ENCODE data around the gene MASP1. TPM values are rescaled to one million over a fixed set of nuclear protein-coding genes. Genes with fewer than 3 reads are reported as not detected.

Gene MASP1
- total RNA-seq, 4 donors from 2014 or later: 2.3 to 26.1 (median 5.2) TPM; not detected in 1

DNA sequence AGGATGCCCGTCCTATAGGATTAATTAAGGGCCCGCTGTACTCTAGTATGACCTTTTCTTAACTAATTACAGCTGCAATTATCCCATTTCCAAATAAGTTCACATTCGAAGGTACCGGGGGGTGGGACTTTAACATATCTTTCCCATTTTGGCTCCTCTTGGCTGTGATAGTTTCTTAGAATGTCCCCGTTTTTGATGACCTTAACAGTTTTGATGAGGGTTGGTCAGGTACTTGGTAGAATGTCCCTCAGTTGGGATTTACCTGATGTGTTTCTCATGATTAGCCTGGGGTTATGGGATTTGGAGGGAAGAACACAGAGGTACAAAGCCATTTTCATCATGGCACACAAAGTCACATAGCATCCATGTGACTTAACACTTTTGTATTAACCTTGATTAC lies 76.1 kb downstream of the MASP1 start:
- WGBS, 2 donors (ENCODE audit: low coverage in 1 of 2): 87 to 100% methylated on average over 5 of the region's 5 CpGs
- no peak for TF ChIP-seq POLR2A (IDR thresholded peaks at IDR 0.05)
- TF ChIP-seq, protein P1, sequence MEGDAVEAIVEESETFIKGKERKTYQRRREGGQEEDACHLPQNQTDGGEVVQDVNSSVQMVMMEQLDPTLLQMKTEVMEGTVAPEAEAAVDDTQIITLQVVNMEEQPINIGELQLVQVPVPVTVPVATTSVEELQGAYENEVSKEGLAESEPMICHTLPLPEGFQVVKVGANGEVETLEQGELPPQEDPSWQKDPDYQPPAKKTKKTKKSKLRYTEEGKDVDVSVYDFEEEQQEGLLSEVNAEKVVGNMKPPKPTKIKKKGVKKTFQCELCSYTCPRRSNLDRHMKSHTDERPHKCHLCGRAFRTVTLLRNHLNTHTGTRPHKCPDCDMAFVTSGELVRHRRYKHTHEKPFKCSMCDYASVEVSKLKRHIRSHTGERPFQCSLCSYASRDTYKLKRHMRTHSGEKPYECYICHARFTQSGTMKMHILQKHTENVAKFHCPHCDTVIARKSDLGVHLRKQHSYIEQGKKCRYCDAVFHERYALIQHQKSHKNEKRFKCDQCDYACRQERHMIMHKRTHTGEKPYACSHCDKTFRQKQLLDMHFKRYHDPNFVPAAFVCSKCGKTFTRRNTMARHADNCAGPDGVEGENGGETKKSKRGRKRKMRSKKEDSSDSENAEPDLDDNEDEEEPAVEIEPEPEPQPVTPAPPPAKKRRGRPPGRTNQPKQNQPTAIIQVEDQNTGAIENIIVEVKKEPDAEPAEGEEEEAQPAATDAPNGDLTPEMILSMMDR (IDR thresholded peaks at IDR 0.05): no peak
- no peak for TF ChIP-seq POLR2AphosphoS5 (IDR thresholded peaks at IDR 0.05)
- no peak for TF ChIP-seq EP300 (IDR thresholded peaks at IDR 0.05)
- Histone ChIP-seq H3K36me3 (no peaks in the 10 kb centered on the region), H3K27ac (no peak overlapping the region), H3K27me3 (no peaks in the 10 kb centered on the region), H3K4me1 (peaks cover 3 to 18% (median 3%) of the 10 kb centered on the region in 3 donors), H3K4me3 (no peak overlapping the region), H3K9me3 (no peaks in the 10 kb centered on the region)
- ATAC-seq: no peak

DNA sequence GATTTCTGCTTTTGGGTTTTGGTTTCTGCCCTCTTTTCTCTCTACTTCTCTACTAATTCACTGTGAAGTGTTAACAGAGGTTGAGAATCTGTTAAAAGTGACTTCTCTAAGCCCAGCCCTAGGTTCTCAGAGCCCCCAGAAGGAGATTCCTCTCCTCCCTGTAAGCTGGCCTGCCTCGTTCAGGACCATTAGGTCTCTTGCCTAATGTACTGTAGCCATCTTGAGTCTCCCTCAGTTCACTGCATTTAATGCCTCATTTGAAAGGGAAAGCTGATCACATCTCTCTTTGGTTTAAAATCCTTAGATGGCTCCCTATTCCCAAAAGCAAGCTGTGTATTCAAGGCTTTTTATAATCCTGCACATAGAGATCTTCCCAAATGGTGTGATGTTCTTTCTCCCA lies 77.9 kb downstream of the MASP1 start:
- no peaks in the 10 kb centered on the region for H3K36me3 ChIP-seq
- no peaks in the 10 kb centered on the region for H3K27me3 ChIP-seq
- H3K4me1 ChIP-seq: peaks cover 7 to 33% (median 15%) of the 10 kb centered on the region in 3 donors
- ATAC-seq: no peak
- no peaks in the 10 kb centered on the region for H3K9me3 ChIP-seq
- WGBS, 2 donors (ENCODE audit: low coverage in 1 of 2): 65% methylated on average over 1 of the region's 1 CpG; no CpG with 5 or more reads in 1 of the 2 donors
- no peak overlapping the region for H3K4me3 ChIP-seq
- H3K27ac ChIP-seq: no peak overlapping the region
- TF ChIP-seq, protein P1 (IDR thresholded peaks at IDR 0.05): no peak
- TF ChIP-seq POLR2AphosphoS5 (IDR thresholded peaks at IDR 0.05): no peak
- no peak for TF ChIP-seq POLR2A (IDR thresholded peaks at IDR 0.05)
- TF ChIP-seq EP300 (IDR thresholded peaks at IDR 0.05): no peak

DNA sequence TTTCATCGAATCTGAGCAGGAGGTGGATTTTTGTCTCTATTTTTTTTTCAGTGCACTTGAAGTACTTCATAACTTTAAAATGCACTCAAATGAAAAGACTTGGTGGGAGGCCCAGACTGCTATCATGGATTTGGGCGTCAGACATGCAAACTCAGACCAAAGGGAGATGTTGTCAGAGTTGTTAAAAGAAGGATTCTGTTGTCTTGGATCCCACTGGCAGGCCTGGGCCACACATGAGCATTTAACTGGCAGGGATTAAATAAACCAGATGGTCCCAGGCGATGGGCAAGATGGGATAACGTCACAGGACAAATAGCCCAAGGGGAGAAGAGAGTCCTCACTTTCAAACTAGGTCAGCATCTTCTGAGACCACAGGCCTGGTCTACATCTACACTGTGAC lies 78.8 kb downstream of the MASP1 start:
- WGBS, 2 donors (ENCODE audit: low coverage in 1 of 2): 22% methylated on average over 1 of the region's 4 CpGs; no CpG with 5 or more reads in 1 of the 2 donors
- no peak for ATAC-seq
- Histone ChIP-seq H3K27ac (peak overlapping the region in 2 of 4 donors; percentile 6 to 33), H3K9me3 (no peaks in the 10 kb centered on the region), H3K4me1 (peaks cover 7 to 42% (median 21%) of the 10 kb centered on the region in 3 donors), H3K4me3 (no peak overlapping the region), H3K36me3 (no peaks in the 10 kb centered on the region), H3K27me3 (no peaks in the 10 kb centered on the region)
- no peak for TF ChIP-seq EP300 (IDR thresholded peaks at IDR 0.05)

DNA sequence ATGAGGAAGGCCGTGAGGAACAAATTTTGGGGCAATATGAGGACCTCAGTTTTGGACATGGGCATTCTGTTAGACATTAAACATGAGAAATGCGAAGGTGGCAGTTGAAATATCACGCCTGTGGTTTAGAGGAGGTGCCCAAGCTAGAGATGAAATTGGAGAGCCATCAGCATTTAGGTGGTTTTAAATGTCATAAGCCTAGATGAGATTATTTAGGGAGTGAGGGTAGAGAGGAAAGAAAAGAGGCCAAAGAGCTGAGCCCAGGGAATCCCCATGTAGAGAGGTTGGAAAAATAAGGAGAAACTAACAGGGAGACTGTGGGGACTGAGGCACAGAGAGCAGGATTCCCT lies 79.4 kb downstream of the MASP1 start:
- Histone ChIP-seq H3K27me3 (no peaks in the 10 kb centered on the region), H3K27ac (peak overlapping the region in 2 of 4 donors; percentile 6 to 33), H3K36me3 (no peaks in the 10 kb centered on the region), H3K4me3 (no peak overlapping the region), H3K4me1 (peaks cover 9 to 48% (median 27%) of the 10 kb centered on the region in 3 donors), H3K9me3 (no peaks in the 10 kb centered on the region)
- TF ChIP-seq, protein P1 (IDR thresholded peaks at IDR 0.05): no peak
- TF ChIP-seq POLR2A (IDR thresholded peaks at IDR 0.05): no peak
- TF ChIP-seq EP300 (IDR thresholded peaks at IDR 0.05): no peak
- no peak for TF ChIP-seq POLR2AphosphoS5 (IDR thresholded peaks at IDR 0.05)
- no peak for ATAC-seq
- WGBS, 2 donors (ENCODE audit: low coverage in 1 of 2): 86 to 94% methylated on average over 2 to 3 of the region's 3 CpGs

DNA sequence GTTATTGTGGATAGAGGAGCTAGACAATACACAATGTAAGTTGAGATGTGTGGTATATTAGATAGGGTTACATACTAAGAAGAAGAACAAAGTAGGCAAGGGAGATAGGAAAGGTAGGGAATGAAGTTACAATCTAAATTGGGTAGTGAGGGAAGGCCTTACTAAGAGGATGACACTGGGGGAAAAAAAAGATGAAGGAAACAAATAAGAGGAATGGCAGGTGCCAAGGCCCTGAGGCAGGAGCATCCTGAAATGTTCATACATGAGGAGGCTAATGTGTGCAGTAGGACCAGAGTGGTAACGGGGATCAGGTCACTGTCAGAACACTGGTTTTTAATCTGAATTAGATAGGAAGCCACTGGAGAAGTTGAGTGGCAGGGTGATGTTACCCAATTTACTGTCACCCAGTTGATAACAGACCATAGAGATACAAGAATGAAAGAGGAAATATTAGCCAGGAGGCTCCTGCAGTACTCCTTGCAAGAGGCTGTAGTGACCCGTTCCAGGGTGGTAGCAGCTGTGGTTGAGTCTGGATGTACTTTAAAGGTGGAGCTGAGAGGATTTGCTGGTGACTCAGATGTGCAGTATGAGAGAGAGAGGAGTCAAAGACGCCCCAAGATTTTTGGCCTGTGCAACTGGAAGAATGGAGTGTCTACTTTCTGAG lies 79.9 kb downstream of the MASP1 start:
- WGBS, 2 donors (ENCODE audit: low coverage in 1 of 2): 64 to 75% methylated on average over 3 of the region's 3 CpGs
- Histone ChIP-seq H3K27ac (peak overlapping the region in 2 of 4 donors; percentile 6 to 33), H3K36me3 (no peaks in the 10 kb centered on the region), H3K4me1 (peaks cover 14 to 53% (median 28%) of the 10 kb centered on the region in 3 donors), H3K9me3 (no peaks in the 10 kb centered on the region), H3K4me3 (no peak overlapping the region), H3K27me3 (no peaks in the 10 kb centered on the region)
- no peak for TF ChIP-seq EP300 (IDR thresholded peaks at IDR 0.05)
- TF ChIP-seq POLR2AphosphoS5 (IDR thresholded peaks at IDR 0.05): no peak
- no peak for TF ChIP-seq POLR2A (IDR thresholded peaks at IDR 0.05)
- TF ChIP-seq, protein P1 (IDR thresholded peaks at IDR 0.05): no peak
- ATAC-seq: no peak
